ES-I3 (cell line): ENCODE data around the gene FAM193A.
"Not testable (repeated sequence)": the region's sequence is repeated elsewhere in the genome, so short reads cannot be mapped to it uniquely, and the experiment has no call there.

Source experiments
- H3K36me3 ChIP-seq: 2 replicates; pipeline ENCODE4 v1.6.1; 2013; ENCODE audit warnings: mild to moderate bottlenecking, low read length, control low read depth, moderate library complexity; ENCODE audit not compliant: insufficient read depth
- H3K4me1 ChIP-seq: 2 replicates; pipeline ENCODE4 v1.6.1; 2013; ENCODE audit warnings: mild to moderate bottlenecking, control low read depth, low read length; ENCODE audit not compliant: insufficient read depth
- H3K9ac ChIP-seq: 2 replicates; pipeline ENCODE4 v1.6.1; 2013; ENCODE audit warnings: low read depth, mild to moderate bottlenecking, low read length, moderate library complexity
- H3K9me3 ChIP-seq: 2 replicates; pipeline ENCODE4 v1.6.1; 2013; ENCODE audit warnings: mild to moderate bottlenecking, low read length, moderate library complexity; ENCODE audit not compliant: control insufficient read depth, insufficient read depth

The FAM193A gene

GRCh38 chr4:2507259-2507658 lies 29.2 kb upstream of the FAM193A start:
- H3K9ac ChIP-seq: no peak overlapping the region
- no peaks in the 10 kb centered on the region for H3K9me3 ChIP-seq
- H3K4me1 ChIP-seq: no peaks in the 10 kb centered on the region
- peaks cover 24% of the 10 kb centered on the region for H3K36me3 ChIP-seq

GRCh38 chr4:2507855-2508254 lies 28.6 kb upstream of the FAM193A start:
- H3K36me3 ChIP-seq: peaks cover 30% of the 10 kb centered on the region
- H3K4me1 ChIP-seq: no peaks in the 10 kb centered on the region
- no peak overlapping the region for H3K9ac ChIP-seq
- H3K9me3 ChIP-seq: no peaks in the 10 kb centered on the region

GRCh38 chr4:2510351-2511259 lies 25.8 kb upstream of the FAM193A start:
- H3K9ac ChIP-seq: no peak overlapping the region
- H3K4me1 ChIP-seq: no peaks in the 10 kb centered on the region
- H3K9me3 ChIP-seq: no peaks in the 10 kb centered on the region
- peaks cover 43% of the 10 kb centered on the region for H3K36me3 ChIP-seq

- Histone ChIP-seq H3K36me3 (peaks cover 43% of the 10 kb centered on the region), H3K4me1 (no peaks in the 10 kb centered on the region), H3K9me3 (no peaks in the 10 kb centered on the region), H3K9ac (no peak overlapping the region)
These were observed 24.8 kb upstream of the FAM193A start for GRCh38 chr4:2511645-2512131.

- H3K36me3 ChIP-seq: peaks cover 40% of the 10 kb centered on the region
- H3K9ac ChIP-seq: no peak overlapping the region
- H3K9me3 ChIP-seq: no peaks in the 10 kb centered on the region
- no peaks in the 10 kb centered on the region for H3K4me1 ChIP-seq
These were observed 23.9 kb upstream of the FAM193A start for GRCh38 chr4:2512396-2513135.

- not testable (repeated sequence) for H3K9ac ChIP-seq, H3K4me1 ChIP-seq, H3K9me3 ChIP-seq
- H3K36me3 ChIP-seq: peaks cover 32% of the 10 kb centered on the region
These were observed 22.3 kb upstream of the FAM193A start for GRCh38 chr4:2514193-2514592.

GRCh38 chr4:2514944-2515343 lies 21.5 kb upstream of the FAM193A start:
- H3K9me3 ChIP-seq, H3K4me1 ChIP-seq, H3K9ac ChIP-seq: not testable (repeated sequence)
- H3K36me3 ChIP-seq: peaks cover 32% of the 10 kb centered on the region

- Histone ChIP-seq H3K9ac (no peak overlapping the region), H3K4me1 (no peaks in the 10 kb centered on the region), H3K9me3 (no peaks in the 10 kb centered on the region), H3K36me3 (peaks cover 30% of the 10 kb centered on the region)
These were observed 20.5 kb upstream of the FAM193A start for GRCh38 chr4:2515830-2516550.

GRCh38 chr4:2516635-2517034 lies 19.8 kb upstream of the FAM193A start:
- no peaks in the 10 kb centered on the region for H3K9me3 ChIP-seq
- no peak overlapping the region for H3K9ac ChIP-seq
- H3K4me1 ChIP-seq: no peaks in the 10 kb centered on the region
- H3K36me3 ChIP-seq: peaks cover 30% of the 10 kb centered on the region

GRCh38 chr4:2526559-2526958 lies 9.9 kb upstream of the FAM193A start:
- no peaks in the 10 kb centered on the region for H3K4me1 ChIP-seq
- no peaks in the 10 kb centered on the region for H3K36me3 ChIP-seq
- H3K9me3 ChIP-seq: no peaks in the 10 kb centered on the region
- H3K9ac ChIP-seq: no peak overlapping the region

- Histone ChIP-seq H3K9ac (peak overlapping the region; percentile 85), H3K36me3 (peaks cover 4% of the 10 kb centered on the region; the same call in 1 of the 2 replicates), H3K9me3 (no peaks in the 10 kb centered on the region), H3K4me1 (no peaks in the 10 kb centered on the region)
These were observed 1.5 kb upstream of the FAM193A start for GRCh38 chr4:2534904-2535375.

GRCh38 chr4:2535376-2536192 lies 863 bp upstream of the FAM193A start:
- peaks cover 4% of the 10 kb centered on the region; the same call in 1 of the 2 replicates for H3K36me3 ChIP-seq
- H3K9me3 ChIP-seq: no peaks in the 10 kb centered on the region
- peak overlapping the region; percentile 85 for H3K9ac ChIP-seq

GRCh38 chr4:2537011-2537830 lies 774 bp downstream of the FAM193A start:
- Histone ChIP-seq H3K9ac (peak overlapping the region; percentile 90), H3K36me3 (peaks cover 4% of the 10 kb centered on the region; the same call in 1 of the 2 replicates), H3K4me1 (no peaks in the 10 kb centered on the region), H3K9me3 (no peaks in the 10 kb centered on the region)

More at GRCh38 chr4:2535376-2536192, 863 bp upstream of the FAM193A start:
- H3K4me1 ChIP-seq: no peaks in the 10 kb centered on the region
